Measurements from ENCODE around the gene TADA2B.

DNA sequence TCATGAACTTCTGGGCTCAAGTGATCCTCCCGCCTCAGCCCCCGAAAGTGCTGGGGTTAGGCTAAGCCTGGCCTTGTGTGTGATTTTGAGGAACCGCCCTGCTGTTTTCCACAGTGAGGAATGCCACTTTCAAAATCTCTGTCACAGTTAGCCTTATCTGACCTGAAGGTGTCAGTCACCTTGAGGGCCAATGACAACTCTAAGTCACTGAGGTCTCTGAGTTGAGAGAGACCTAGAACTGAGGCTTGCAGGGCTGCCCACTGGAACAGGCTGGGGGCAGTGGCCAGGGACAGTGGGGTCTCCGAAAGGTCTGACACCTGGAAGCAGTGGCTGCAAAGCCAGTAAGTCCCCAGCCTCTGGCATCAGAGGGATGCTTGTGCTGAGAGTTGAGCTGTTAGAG, 6.1 kb downstream of the TADA2B start:
- TF ChIP-seq, protein P1, sequence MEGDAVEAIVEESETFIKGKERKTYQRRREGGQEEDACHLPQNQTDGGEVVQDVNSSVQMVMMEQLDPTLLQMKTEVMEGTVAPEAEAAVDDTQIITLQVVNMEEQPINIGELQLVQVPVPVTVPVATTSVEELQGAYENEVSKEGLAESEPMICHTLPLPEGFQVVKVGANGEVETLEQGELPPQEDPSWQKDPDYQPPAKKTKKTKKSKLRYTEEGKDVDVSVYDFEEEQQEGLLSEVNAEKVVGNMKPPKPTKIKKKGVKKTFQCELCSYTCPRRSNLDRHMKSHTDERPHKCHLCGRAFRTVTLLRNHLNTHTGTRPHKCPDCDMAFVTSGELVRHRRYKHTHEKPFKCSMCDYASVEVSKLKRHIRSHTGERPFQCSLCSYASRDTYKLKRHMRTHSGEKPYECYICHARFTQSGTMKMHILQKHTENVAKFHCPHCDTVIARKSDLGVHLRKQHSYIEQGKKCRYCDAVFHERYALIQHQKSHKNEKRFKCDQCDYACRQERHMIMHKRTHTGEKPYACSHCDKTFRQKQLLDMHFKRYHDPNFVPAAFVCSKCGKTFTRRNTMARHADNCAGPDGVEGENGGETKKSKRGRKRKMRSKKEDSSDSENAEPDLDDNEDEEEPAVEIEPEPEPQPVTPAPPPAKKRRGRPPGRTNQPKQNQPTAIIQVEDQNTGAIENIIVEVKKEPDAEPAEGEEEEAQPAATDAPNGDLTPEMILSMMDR (IDR thresholded peaks at IDR 0.05; ENCODE audit: low read depth, low read length), result no peak
- no peak for TF ChIP-seq EZH2phosphoT487 (IDR thresholded peaks at IDR 0.05; ENCODE audit: low read depth)
